Mesothelial cell of epicardium (in vitro differentiated cells): ENCODE results near the gene AMFR. TPM values are rescaled to one million over a fixed set of nuclear protein-coding genes. Genes with fewer than 3 reads are reported as not detected.

Source experiments
- DNase-seq, 2 experiments: peaks; one replicate each; pipeline ENCODE4 v3.0.0; 2021; ENCODE audit warnings: low spot score in 2 of 2; ENCODE audit not compliant: unreplicated experiment in 2 of 2
- H3K27ac Mint-ChIP-seq: 2 replicates; pipeline ENCODE4 v1.8.0; 2021; ENCODE audit warnings: mixed read lengths
- H3K27me3 Mint-ChIP-seq: 2 replicates; pipeline ENCODE4 v1.8.0; 2021; ENCODE audit warnings: low read depth, mixed read lengths
- H3K36me3 Mint-ChIP-seq: 2 replicates; pipeline ENCODE4 v1.8.0; 2021; ENCODE audit warnings: mixed read lengths
- H3K4me1 Mint-ChIP-seq: 2 replicates; pipeline ENCODE4 v1.8.0; 2021; ENCODE audit warnings: mixed read lengths
- H3K4me3 Mint-ChIP-seq: 2 replicates; pipeline ENCODE4 v1.8.0; 2021; ENCODE audit warnings: mild to moderate bottlenecking, moderate library complexity, mixed read lengths
- H3K9me3 Mint-ChIP-seq: 2 replicates; pipeline ENCODE4 v1.8.0; 2021; ENCODE audit warnings: mixed read lengths
- CTCF ChIP-seq: fragments of 200-600 bp; sonication (generic); IDR thresholded peaks from one replicate; pipeline ENCODE4 v1.5.0; 2021; ENCODE audit warnings: antibody characterized with exemption; ENCODE audit not compliant: unreplicated experiment
- total RNA-seq: library from RNA; stranded (reverse); gene quantifications from 3 replicates; pipeline ENCODE4 v1.2.1, GENCODE V29; 2021

The AMFR gene
- total RNA-seq, 1 donor from 2014 or later = 60.0 TPM

GRCh38 chr16:56423584-56424403 is 1.6 kb downstream of the AMFR start:
- Mint-ChIP-seq H3K27me3 (no peaks in the 10 kb centered on the region), H3K36me3 (no peaks in the 10 kb centered on the region), H3K4me1 (peaks cover 30% of the 10 kb centered on the region), H3K9me3 (no peaks in the 10 kb centered on the region), H3K27ac (peak overlapping the region; percentile 88), H3K4me3 (peak overlapping the region; percentile 89)
- no peak for DNase-seq
- no peak for TF ChIP-seq CTCF

GRCh38 chr16:56422896-56423441 is 2.4 kb downstream of the AMFR start:
- H3K27me3 Mint-ChIP-seq = no peaks in the 10 kb centered on the region
- H3K4me3 Mint-ChIP-seq = peak overlapping the region; percentile 15
- no peak for DNase-seq
- H3K27ac Mint-ChIP-seq = peak overlapping the region; percentile 2
- peaks cover 32% of the 10 kb centered on the region for H3K4me1 Mint-ChIP-seq
- no peaks in the 10 kb centered on the region for H3K9me3 Mint-ChIP-seq
- no peak for TF ChIP-seq CTCF
- H3K36me3 Mint-ChIP-seq = no peaks in the 10 kb centered on the region

- H3K4me1 Mint-ChIP-seq = peaks cover 32% of the 10 kb centered on the region
- no peak overlapping the region for H3K4me3 Mint-ChIP-seq
- no peaks in the 10 kb centered on the region for H3K27me3 Mint-ChIP-seq
- no peak overlapping the region for H3K27ac Mint-ChIP-seq
- no peak for DNase-seq
- H3K36me3 Mint-ChIP-seq = no peaks in the 10 kb centered on the region
- no peak for TF ChIP-seq CTCF
- no peaks in the 10 kb centered on the region for H3K9me3 Mint-ChIP-seq
Observed at GRCh38 chr16:56421976-56422669, 3.2 kb downstream of the AMFR start.

- no peak overlapping the region for H3K27ac Mint-ChIP-seq
- H3K36me3 Mint-ChIP-seq = no peaks in the 10 kb centered on the region
- DNase-seq = no peak
- H3K27me3 Mint-ChIP-seq = no peaks in the 10 kb centered on the region
- peaks cover 32% of the 10 kb centered on the region for H3K4me1 Mint-ChIP-seq
- no peaks in the 10 kb centered on the region for H3K9me3 Mint-ChIP-seq
- no peak for TF ChIP-seq CTCF
- H3K4me3 Mint-ChIP-seq = no peak overlapping the region
Observed at GRCh38 chr16:56421313-56421712, 4.0 kb downstream of the AMFR start.

GRCh38 chr16:56420613-56421012 is 4.7 kb downstream of the AMFR start:
- no peak for DNase-seq
- H3K36me3 Mint-ChIP-seq = no peaks in the 10 kb centered on the region
- TF ChIP-seq CTCF = no peak
- no peaks in the 10 kb centered on the region for H3K27me3 Mint-ChIP-seq
- H3K4me1 Mint-ChIP-seq = peaks cover 32% of the 10 kb centered on the region
- H3K4me3 Mint-ChIP-seq = no peak overlapping the region
- H3K9me3 Mint-ChIP-seq = no peaks in the 10 kb centered on the region
- H3K27ac Mint-ChIP-seq = peak overlapping the region; percentile 16
